Measurements from ENCODE around the gene TYMP. TPM values are rescaled to one million over a fixed set of nuclear protein-coding genes. Genes with fewer than 3 reads are reported as not detected.

Gene TYMP
- total RNA-seq, 2 donors from 2014 or later, result 29.8 to 65.3 TPM

GRCh38 chr22:50576806-50577696 is 47.2 kb upstream of the TYMP start:
- WGBS, 2 donors, result 84 to 89% methylated on average over 14 to 18 of the region's 18 CpGs
- no peak for DNase-seq
- H3K4me3 ChIP-seq, result no peak overlapping the region
- H3K27me3 ChIP-seq, result no peaks in the 10 kb centered on the region
- H3K36me3 ChIP-seq (replicated peaks in 1 of 2; ENCODE audit: insufficient read depth in 1 of 2, low read depth in 2 of 2), result no peaks in the 10 kb centered on the region
- no peak overlapping the region for H3K27ac ChIP-seq
- intact Hi-C loops (cut with DNase I), result no loop called here
- H3K4me1 ChIP-seq, result peaks cover 25% of the 10 kb centered on the region
- ATAC-seq, result no peak
- TF ChIP-seq CTCF (IDR thresholded peaks at IDR 0.05) (no peak), POLR2A (IDR thresholded peaks at IDR 0.05) (no peak)
- no peaks in the 10 kb centered on the region for H3K9me3 ChIP-seq

GRCh38 chr22:50576070-50576469 is 46.3 kb upstream of the TYMP start:
- intact Hi-C loops (cut with DNase I), result no loop called here
- H3K27me3 ChIP-seq, result no peaks in the 10 kb centered on the region
- 50 to 66% methylated on average over 4 to 5 of the region's 5 CpGs for WGBS, 2 donors
- peaks cover 15% of the 10 kb centered on the region for H3K4me1 ChIP-seq
- no peak for ATAC-seq
- no peak overlapping the region for H3K27ac ChIP-seq
- H3K36me3 ChIP-seq (replicated peaks in 1 of 2; ENCODE audit: insufficient read depth in 1 of 2, low read depth in 2 of 2), result no peaks in the 10 kb centered on the region
- no peak overlapping the region for H3K4me3 ChIP-seq
- H3K9me3 ChIP-seq, result no peaks in the 10 kb centered on the region
- peak in 2 of 4 donors; percentile 28 to 34 for DNase-seq
- TF ChIP-seq CTCF (IDR thresholded peaks at IDR 0.05) (peak in 4 of 7 experiments; percentile 26 to 44 (median 33)), POLR2A (IDR thresholded peaks at IDR 0.05) (no peak)

- WGBS, 2 donors, result 51 to 82% methylated on average over 4 to 8 of the region's 8 CpGs
- intact Hi-C loops (cut with DNase I), result no loop called here
- DNase-seq, result no peak
- H3K9me3 ChIP-seq, result no peaks in the 10 kb centered on the region
- no peaks in the 10 kb centered on the region for H3K27me3 ChIP-seq
- TF ChIP-seq POLR2A (IDR thresholded peaks at IDR 0.05) (no peak), CTCF (IDR thresholded peaks at IDR 0.05) (no peak)
- H3K36me3 ChIP-seq (replicated peaks in 1 of 2; ENCODE audit: insufficient read depth in 1 of 2, low read depth in 2 of 2), result no peaks in the 10 kb centered on the region
- no peak for ATAC-seq
- no peak overlapping the region for H3K4me3 ChIP-seq
- H3K4me1 ChIP-seq, result peaks cover 14% of the 10 kb centered on the region
- no peak overlapping the region for H3K27ac ChIP-seq
Measured at GRCh38 chr22:50575426-50575941, 45.7 kb upstream of the TYMP start.

GRCh38 chr22:50574383-50574755 is 44.6 kb upstream of the TYMP start:
- H3K27ac ChIP-seq, result no peak overlapping the region
- WGBS, 2 donors, result 86 to 87% methylated on average over 9 to 11 of the region's 11 CpGs
- H3K4me3 ChIP-seq, result no peak overlapping the region
- no peak for TF ChIP-seq POLR2A (IDR thresholded peaks at IDR 0.05)
- no peak for TF ChIP-seq CTCF (IDR thresholded peaks at IDR 0.05)
- DNase-seq, result no peak
- H3K36me3 ChIP-seq (replicated peaks in 1 of 2; ENCODE audit: insufficient read depth in 1 of 2, low read depth in 2 of 2), result no peaks in the 10 kb centered on the region
- no peak for ATAC-seq
- H3K9me3 ChIP-seq, result no peaks in the 10 kb centered on the region
- peaks cover 21% of the 10 kb centered on the region for H3K4me1 ChIP-seq
- no peaks in the 10 kb centered on the region for H3K27me3 ChIP-seq
- intact Hi-C loops (cut with DNase I), result no loop called here
